ENCODE measurements around the gene APPL1. TPM values are rescaled to one million over a fixed set of nuclear protein-coding genes. Genes with fewer than 3 reads are reported as not detected.

The APPL1 gene
- 29.6 and 33.3 TPM in 2 replicates for total RNA-seq (2014; rRNA removed; shearing (Covaris generic))

DNA sequence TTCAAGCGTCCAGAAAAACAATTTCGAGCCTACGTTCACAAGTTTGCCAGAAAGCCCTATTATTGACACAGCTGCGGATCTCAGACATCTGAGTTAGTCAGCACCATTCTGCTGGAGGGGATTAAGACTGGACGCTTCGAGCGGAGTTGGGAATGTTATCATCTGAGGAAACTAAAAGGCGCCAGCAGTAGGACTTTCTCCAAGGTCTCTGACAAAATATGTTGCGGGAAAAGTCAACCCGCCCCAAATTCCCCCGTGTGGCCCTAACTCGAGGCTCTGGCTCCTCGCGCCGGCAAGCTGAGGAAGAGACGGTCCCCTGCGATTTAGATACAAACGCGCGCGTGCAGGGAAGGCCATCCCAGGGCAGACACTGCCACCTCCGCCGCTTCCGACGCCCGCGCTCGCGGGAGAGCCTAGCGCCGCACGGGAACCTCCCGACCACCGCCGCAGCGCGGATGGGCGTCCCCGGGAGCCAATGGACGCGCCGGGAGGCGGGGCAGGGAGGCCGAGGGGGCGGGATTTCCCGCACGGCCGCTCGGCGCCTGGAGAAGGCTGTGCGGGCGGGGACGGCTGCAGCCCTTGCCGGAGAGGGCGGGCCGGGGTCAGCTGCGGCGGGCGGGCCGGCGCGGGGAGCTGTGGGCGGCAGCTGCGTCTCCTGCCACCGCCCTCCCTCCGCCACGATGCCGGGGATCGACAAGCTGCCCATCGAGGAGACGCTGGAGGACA lies at the start of gene APPL1:
TSS of gene APPL1 (plus strand) at position 526 of the 726 bp plus-strand sequence. CDS start at position 681, 155 bp downstream.

DNA sequence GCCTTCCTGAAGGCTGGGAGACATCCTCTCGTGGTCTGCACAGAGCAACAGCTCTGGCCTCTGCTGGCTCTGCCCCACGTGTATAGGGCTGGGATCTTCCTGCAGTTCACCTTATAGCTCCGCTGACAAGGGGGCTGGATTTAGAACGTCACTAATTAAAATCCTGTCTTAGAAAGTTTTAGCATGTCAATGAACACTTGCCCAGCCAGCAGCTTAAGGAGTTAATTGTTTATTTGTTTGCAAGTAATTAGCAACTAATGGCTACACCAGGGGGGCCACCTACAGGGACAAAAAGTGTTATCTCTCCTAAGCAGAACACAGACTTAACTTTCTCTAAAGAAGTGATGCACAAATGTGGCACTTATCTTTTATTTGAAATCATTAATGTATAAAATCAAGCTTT lies 27.6 kb upstream of the APPL1 start, which contains the start of gene HESX1:
TSS of gene HESX1 (minus strand) at position 84 of the 403 bp plus-strand sequence. CDS start at position 24, 60 bp downstream.

GRCh38 chr3:57292159-57292896 lies 64.8 kb downstream of the APPL1 start, which contains the start of gene ASB14:
Gene ASB14 (minus strand): TSS chr3:57292685. CDS start chr3:57292033, 652 bp downstream.

Other genes starting within 250 kb of the APPL1 start
- 0.29 TPM in 1 of 2 replicates, not detected in the other for gene SPATA12, start 167.1 kb upstream of the APPL1 start, total RNA-seq (2014; rRNA removed; shearing (Covaris generic))
- gene IL17RD, start 62.4 kb upstream of the APPL1 start, total RNA-seq (2014; rRNA removed; shearing (Covaris generic)) = 2.0 TPM in 2 replicates
- gene HESX1, start 27.8 kb upstream of the APPL1 start, total RNA-seq (2014; rRNA removed; shearing (Covaris generic)) = 0.80 and 1.9 TPM in 2 replicates
- not detected in 2 replicates for gene ASB14, start 65.0 kb downstream of the APPL1 start, total RNA-seq (2014; rRNA removed; shearing (Covaris generic))

Measured in A375 (cell line).